ENCODE data around the gene PLEKHH2.
"Not testable (repeated sequence)": the region's sequence is repeated elsewhere in the genome, so short reads cannot be mapped to it uniquely, and the experiment has no call there.

Gene PLEKHH2

DNA sequence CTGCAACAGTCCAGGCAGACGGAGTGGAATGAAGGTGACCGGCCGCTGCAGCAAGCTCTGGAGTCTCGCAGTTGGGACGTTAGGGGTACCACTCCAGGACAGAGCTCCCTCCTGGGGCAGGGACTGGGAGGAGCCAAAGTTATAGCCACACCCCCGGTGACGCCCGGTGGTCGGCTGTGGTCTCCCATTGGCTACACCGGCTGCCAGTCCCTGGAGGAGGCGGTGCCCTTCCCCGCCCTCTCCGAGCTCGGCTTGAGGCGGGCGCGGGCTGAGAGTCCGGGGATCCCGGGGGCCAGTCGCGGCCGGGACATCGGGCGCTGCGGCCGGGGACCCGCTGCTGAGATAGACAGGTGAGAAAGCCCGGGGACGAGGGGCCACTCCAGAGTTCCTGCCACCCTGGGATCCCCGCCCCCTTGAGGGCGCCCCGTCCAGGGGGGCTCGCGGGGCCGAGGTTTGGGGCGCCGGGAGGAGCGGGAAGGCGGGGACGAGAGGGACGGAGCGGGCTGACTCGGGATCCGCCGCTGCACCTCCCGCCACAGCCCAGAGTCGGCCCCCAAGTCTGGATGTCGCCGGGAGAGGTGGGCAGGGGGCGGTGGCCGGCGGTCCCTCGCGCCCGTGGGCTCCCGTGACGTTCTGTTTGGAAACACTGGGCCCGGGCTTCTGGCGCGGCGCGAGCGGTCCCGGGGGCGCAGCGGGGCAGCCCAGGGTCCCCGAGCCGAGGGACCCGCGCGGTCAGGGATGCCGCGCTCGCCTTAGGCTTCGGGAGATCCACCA is at the start of gene PLEKHH2:
TSS of gene PLEKHH2 (plus strand) at position 231 of the 774 bp plus-strand sequence. CDS start 7,414 bp downstream, outside the sequence.
- peak; percentile 89 for DNase-seq (ENCODE audit: low spot score)

- DNase-seq (ENCODE audit: low spot score) = no peak
Measured at GRCh38 chr2:43592443-43592842, 44.6 kb upstream of the PLEKHH2 start.

- DNase-seq (ENCODE audit: low spot score) = no peak
Measured at GRCh38 chr2:43593254-43593653, 43.8 kb upstream of the PLEKHH2 start.

DNA sequence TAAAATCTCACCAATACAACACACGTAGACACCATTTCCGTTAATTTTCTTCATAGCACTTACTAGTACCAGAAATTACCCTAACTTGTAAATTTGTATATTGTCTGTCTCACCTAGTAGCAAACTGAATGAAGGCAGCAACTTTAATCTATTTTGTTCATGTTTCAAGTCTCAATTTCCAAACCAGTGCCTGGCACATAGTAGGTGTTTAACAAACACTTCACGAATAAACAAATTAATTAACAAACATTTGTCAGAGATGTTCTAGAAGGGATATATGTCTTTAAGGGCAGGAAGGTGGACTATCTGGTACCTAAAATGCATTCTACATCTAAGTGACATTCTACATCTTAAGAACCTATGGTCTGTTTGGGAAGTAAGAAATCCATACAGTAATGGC is 42.2 kb upstream of the PLEKHH2 start:
- no peak for DNase-seq (ENCODE audit: low spot score)

GRCh38 chr2:43595603-43596412 is 41.3 kb upstream of the PLEKHH2 start, which contains the start of gene THADA:
TSS of gene THADA (minus strand) at chr2:43596038. CDS start at chr2:43592392, 3,646 bp downstream.
- peak; percentile 99 for DNase-seq (ENCODE audit: low spot score)

DNA sequence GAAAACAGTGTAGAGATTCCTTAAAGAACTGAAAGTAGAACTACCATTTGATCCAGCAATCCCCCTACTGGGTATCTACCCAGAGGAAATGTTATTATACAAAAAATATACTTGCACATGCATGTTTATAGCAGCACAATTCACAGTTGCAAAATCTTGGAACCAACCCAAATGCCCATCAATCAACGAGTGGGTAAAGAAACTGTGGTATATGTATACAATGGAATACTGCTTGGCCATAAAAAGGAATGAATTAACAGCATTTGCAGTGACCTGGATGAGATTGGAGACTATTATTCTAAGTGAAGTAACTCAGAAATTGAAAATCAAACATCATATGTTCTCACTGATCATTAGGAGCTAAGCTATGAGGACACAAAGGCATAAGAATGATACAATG is 36.5 kb upstream of the PLEKHH2 start:
- DNase-seq (ENCODE audit: low spot score) = not testable (repeated sequence)

GRCh38 chr2:43604674-43605073 is 32.4 kb upstream of the PLEKHH2 start:
- DNase-seq (ENCODE audit: low spot score) = no peak

DNA sequence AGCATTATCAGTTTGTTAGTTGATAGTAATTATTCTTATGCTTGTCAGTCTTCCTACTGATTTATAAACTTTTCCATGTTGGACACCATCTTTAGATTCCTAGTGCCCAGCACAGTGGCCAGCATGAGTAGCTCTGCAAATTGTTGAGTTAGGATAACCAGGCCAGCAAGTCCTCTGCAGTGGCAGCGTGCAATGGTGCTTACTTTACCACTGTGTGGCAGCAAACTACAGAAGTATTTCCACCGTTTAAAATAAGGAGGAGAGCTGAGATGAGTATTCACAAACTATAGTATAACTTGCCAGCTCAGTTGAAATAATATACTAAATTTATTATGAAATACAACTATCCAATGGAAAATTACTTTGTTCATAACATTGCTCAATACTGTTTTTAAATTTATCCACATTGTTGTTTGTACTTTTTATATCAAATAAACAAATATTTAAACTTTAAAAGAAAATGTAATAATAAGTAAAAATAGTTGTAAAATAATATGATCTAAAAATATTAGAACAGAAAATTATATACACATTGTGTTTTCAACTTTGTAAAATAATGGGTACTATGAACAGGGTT is 31.9 kb upstream of the PLEKHH2 start:
- peak; percentile 63 for DNase-seq (ENCODE audit: low spot score)

DNA sequence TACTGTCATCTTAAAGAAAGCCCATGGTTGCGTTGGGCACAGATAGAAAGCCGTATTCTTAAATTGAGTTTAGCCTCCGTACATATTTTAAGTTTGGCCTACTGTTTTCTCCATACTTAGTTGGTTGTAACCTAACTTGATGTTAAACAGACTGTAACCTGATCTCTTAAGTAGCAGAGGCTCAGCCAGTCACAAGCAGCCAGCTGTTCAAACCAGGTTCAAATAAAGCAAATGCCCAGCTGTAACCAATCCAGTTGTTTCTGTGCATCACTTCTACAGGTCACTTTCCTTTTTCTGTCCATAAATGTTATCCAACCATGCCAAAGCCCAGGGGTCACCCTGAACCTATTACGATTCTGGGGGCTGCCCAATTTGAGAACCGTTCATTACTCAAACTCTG is 31.2 kb upstream of the PLEKHH2 start:
- DNase-seq (ENCODE audit: low spot score) = no peak

DNA sequence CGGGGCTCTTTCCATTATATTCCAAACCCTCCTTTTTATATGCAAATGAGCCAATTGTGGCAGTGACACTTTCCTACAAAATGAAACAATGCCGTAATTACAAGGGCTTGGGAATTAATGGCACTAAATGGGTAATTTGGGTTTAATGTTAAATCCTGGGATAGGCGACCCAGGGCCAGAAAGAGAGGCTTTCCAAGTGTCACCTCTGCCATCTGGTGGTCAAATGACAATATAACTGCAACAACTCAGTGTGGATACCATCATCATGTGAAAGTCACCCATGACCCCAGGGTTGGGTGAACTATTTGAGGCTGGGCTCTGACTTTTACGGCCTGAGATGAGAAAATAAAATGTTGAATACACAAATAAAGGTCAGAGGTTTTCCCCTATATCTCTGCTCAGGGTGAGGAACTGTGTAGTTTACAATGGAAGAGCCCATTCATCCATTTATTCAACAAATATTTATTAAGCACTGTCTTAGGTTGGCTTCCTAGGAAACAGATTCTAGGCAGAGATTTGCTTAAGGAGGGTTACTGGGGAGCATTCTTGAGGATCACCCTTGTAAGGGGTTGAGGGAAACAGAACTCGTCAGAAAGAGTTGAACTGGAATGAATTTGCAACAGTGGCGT is 27.7 kb upstream of the PLEKHH2 start:
- peak; percentile 46 for DNase-seq (ENCODE audit: low spot score)

DNA sequence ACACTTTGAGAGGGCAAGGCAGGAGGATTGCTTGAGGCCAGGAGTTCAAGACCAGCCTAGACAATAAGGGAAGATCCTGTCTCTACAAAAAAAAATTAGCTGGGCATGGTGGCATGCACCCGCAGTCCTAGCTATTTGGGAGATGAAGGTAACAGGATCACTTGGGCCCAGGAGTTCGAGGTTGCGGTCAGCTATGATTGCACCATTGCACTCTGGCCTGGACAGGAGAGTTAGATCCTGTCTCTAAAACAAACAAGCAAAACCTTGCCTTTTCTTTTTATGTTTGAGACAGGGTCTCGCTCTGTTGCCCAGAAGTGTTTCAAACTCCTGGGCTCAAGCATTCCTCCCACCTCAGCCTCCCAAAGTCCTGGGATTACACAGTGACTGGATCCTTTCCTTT is 26.7 kb upstream of the PLEKHH2 start:
- DNase-seq (ENCODE audit: low spot score) = no peak

DNA sequence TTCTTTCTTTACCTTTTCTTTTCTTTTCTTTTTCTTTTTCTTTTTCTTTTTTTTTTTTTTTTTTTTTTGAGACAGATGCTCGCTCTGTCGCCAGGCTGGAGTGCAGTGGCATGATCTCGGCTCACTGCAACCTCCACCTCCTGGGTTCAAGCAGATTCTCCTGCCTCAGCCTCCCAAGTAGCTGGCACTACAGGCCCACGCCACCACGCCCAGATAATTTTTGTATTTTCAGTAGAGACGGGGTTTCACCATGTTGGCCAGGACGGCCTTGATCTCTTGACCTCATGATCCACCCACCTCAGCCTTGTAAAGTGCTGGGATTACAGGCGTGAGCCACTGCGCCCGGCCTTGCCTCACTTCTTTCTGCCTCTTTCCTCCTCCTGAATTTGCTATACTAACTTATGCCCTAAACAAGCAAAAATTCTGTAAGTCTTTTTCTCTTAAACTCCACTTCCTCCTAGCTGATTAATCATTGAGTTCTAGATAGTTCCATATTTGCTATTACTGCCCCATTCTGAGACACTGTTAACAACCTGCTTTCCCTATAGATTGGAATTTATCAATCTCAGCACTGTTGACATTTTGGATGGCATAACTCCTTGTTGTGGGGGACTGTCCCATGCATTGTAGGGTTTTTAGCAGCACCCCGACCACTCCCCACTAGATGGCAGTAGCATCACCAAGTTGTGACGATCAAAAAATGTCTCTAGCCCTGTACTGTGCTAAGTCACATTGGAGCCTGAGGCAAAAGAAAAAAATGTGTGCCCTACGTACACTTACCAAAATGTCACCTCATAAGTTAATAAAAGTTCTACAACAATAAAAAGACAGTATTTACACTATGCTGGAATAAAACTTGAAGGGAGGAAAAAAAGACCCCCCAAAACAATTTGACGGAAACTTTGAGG is 24.8 kb upstream of the PLEKHH2 start:
- peak; percentile 69 for DNase-seq (ENCODE audit: low spot score)

DNA sequence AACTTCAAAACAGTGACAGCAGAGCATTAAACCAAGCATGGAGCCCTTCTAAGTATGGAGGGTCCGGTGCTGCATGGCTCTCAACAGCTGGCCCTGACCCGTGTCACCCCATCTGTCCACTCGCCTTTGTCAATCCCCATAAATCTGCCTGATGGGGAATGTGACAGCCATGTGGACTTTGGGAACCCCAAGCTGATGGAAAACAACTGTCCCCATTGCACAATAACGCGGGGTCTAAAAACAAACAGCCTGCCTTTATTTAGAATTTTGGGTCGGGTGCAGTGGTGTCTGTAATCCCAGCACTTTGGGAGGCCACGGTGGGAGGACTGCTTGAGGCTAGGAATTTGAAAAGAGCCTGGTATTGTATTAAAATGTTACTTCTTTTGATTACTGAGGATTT is 24.1 kb upstream of the PLEKHH2 start:
- no peak for DNase-seq (ENCODE audit: low spot score)

GRCh38 chr2:43616967-43617680 is 19.9 kb upstream of the PLEKHH2 start:
- DNase-seq (ENCODE audit: low spot score) = no peak

DNA sequence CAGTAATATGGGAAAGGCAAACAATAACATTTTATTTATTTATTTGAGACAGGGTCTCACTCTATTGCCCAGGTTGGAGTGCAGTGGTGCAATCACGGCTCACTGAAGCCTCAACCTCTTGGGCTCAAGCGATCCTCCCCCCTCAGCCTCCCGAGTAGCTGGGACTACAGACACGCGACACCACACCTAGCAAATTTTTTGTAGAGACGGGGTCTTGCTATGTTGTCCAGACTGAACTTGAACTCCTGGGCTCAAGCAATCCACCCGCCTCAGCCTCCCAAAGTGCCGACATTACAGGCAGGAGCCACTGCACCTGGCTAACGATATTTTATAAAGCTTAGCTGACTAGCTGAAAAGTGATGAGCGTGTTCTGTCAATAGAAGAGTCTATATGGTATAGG is 17.5 kb upstream of the PLEKHH2 start:
- no peak for DNase-seq (ENCODE audit: low spot score)

GRCh38 chr2:43622931-43623451 is 14.1 kb upstream of the PLEKHH2 start:
- DNase-seq (ENCODE audit: low spot score) = no peak

DNA sequence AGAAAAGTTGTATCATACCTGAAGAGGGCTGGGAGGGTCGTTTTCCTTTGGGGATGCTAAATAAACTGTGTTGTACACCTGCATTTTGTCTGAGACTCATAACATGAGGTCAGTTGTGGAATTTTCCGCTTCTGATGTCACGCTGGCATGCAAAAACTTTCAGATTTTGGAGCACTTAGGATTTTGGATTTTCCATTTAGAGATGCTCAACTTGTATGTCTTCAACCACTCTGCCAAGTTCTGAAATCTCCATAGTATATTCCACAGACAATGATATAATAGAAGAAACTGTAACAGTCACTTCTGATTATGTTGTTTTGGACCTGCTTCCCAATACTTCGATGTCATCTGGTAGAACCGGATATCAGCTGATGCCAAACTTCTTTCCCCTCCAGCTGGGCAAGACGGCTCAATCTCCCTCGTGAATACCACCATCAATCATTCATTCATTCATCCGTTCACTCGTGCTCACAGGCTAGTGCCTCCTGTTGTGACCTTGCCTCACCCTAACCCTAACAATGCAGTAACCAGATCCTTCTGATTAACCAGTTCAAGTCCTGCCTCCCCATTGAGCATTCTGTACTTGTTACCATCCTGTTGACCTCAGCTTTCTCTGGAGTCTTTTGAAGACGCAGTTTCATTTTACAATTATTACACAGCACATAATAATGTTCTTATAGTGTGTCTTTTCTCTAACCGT is 5.3 kb upstream of the PLEKHH2 start:
- no peak for DNase-seq (ENCODE audit: low spot score)

DNA sequence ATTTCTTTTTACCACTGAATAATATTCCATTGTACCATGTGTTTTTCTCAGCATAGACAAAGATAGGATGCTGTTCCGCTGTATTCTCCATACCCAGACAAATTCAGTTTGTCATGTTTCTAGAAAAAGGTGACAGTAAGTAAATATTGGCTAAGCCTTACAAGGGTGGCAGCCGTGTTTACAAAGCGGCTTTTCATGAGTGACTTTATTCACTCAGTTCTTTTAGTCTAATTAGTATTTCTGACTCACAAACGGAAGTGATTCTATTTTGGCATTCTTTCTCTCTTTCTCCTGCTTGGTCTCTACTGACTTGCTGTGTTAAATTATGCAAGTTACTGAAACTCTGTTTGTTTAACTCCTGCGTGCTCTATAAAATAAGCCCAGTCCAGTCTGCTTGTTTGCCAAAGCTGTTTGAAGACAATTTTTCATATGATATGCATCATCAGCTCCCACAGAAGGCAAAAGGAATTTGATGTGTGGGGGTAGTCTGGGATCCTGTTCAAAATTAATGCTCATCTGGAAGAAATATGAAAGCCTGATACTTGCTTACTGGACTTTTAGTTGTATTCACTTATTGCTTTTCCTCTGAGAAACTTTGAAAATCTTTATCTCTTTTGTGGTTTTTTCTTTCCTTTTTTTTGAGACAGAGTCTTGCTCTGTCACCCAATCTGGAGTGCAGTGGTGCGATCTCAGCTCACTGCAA is 2.3 kb upstream of the PLEKHH2 start:
- DNase-seq (ENCODE audit: low spot score) = peak; percentile 68

DNA sequence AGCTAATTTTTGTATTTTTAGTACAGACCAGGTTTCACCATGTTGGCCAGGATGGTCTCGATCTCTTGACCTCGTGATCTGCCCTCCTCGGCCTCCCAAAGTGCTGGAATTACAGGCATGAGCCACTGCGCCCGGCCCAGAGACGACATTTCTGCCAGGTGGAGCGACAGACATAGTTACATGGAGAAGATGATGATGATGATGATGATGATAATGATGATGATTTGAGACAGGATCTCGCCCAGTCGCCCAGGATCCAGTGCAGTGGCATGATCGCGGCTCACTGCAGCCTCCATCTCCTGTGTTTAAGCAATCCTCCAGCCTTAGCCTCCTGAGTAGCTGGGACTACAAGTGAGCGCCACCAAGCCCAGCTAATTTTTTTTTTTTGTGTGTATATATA is 907 bp upstream of the PLEKHH2 start:
- DNase-seq (ENCODE audit: low spot score) = not testable (repeated sequence)
